ENCODE data around the gene AOPEP. TPM values are rescaled to one million over a fixed set of nuclear protein-coding genes. Genes with fewer than 3 reads are reported as not detected.

Gene AOPEP
- total RNA-seq, 2 experiments from 2014 or later: 6.9 to 7.0 TPM

DNA sequence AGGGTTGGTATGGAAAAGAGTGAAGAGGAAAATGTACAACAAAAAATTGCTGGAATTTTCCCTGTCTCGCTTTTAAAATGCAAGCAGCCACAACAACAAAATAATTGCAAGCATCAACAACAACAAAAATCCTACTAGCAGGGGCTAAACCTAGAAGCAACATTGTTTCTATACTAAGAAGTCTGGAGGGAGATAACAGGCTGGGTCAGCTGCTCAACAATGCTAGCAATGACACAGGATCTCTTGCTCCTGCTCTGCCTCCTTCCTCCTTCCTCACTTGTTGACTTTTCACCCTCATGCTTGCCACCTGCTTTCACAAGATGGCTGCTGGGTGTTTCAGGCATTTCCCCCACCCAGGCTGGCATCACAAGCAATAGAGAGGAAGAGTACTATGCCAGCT is 7.6 kb upstream of the AOPEP start:
- Mint-ChIP-seq H3K9me3 (no peaks in the 10 kb centered on the region), H3K27ac (no peak overlapping the region), H3K4me3 (no peak overlapping the region), H3K27me3 (peaks cover 34% of the 10 kb centered on the region), H3K4me1 (ENCODE audit: low read depth) (no peaks in the 10 kb centered on the region), H3K36me3 (ENCODE audit: low read depth) (no peaks in the 10 kb centered on the region)
- no peak overlapping the region for H3K27ac ChIP-seq (ENCODE audit: low read depth in 1 of 2, low read length in 2 of 2)
- ATAC-seq (ENCODE audit: poor library complexity) (no peak), DNase-seq (no peak)
- peaks cover 0 to 8% of the 10 kb centered on the region in 2 experiments for H3K27me3 ChIP-seq (ENCODE audit: control insufficient read depth in 1 of 2, insufficient read depth in 2 of 2, low read length in 2 of 2)
- intact Hi-C loops (cut with DNase I, micrococcal nuclease): no loop called here
- H3K9me3 ChIP-seq (ENCODE audit: control insufficient read depth in 1 of 2, insufficient read depth in 1 of 2, low read length in 2 of 2): peaks cover 0 to 4% of the 10 kb centered on the region in 2 experiments
- H3K4me1 ChIP-seq (ENCODE audit: insufficient read depth, low read length): no peaks in the 10 kb centered on the region
- POLR2A ChIA-PET: no interaction called here
- TF ChIP-seq, protein P1, sequence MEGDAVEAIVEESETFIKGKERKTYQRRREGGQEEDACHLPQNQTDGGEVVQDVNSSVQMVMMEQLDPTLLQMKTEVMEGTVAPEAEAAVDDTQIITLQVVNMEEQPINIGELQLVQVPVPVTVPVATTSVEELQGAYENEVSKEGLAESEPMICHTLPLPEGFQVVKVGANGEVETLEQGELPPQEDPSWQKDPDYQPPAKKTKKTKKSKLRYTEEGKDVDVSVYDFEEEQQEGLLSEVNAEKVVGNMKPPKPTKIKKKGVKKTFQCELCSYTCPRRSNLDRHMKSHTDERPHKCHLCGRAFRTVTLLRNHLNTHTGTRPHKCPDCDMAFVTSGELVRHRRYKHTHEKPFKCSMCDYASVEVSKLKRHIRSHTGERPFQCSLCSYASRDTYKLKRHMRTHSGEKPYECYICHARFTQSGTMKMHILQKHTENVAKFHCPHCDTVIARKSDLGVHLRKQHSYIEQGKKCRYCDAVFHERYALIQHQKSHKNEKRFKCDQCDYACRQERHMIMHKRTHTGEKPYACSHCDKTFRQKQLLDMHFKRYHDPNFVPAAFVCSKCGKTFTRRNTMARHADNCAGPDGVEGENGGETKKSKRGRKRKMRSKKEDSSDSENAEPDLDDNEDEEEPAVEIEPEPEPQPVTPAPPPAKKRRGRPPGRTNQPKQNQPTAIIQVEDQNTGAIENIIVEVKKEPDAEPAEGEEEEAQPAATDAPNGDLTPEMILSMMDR (IDR thresholded peaks at IDR 0.05): no peak
- CTCF ChIA-PET: no interaction called here
- no peak overlapping the region for H3K4me3 ChIP-seq (ENCODE audit: low read length)
- no peaks in the 10 kb centered on the region for H3K36me3 ChIP-seq (ENCODE audit: insufficient read depth, low read length)

DNA sequence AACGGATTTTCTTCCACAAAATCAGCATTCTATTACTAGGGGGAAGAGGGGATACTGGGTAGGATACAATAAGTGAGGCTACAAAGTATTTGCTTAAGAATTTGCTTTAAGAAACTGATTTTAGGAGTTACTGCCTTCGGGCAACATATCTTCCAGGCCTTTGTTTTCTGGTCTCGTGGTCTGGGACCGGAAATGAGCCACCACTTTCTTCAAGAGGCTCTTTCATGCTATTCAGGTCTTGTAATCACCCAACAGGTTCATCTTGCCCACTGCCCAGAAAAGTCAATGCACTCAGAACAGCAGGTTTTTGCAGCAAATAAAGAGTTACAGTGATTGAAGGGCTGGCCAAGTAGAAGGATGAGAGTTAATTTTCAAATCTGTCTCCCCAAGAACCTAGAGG is 6.6 kb upstream of the AOPEP start:
- Histone ChIP-seq H3K9me3 (ENCODE audit: control insufficient read depth in 1 of 2, insufficient read depth in 1 of 2, low read length in 2 of 2) (peaks cover 0 to 4% of the 10 kb centered on the region in 2 experiments), H3K36me3 (ENCODE audit: insufficient read depth, low read length) (no peaks in the 10 kb centered on the region), H3K4me1 (ENCODE audit: insufficient read depth, low read length) (no peaks in the 10 kb centered on the region), H3K27ac (ENCODE audit: low read depth in 1 of 2, low read length in 2 of 2) (no peak overlapping the region), H3K4me3 (ENCODE audit: low read length) (no peak overlapping the region), H3K27me3 (ENCODE audit: control insufficient read depth in 1 of 2, insufficient read depth in 2 of 2, low read length in 2 of 2) (peaks cover 0 to 8% of the 10 kb centered on the region in 2 experiments)
- TF ChIP-seq, protein P1 (IDR thresholded peaks at IDR 0.05): no peak
- ChIA-PET POLR2A (no interaction called here), CTCF (no interaction called here)
- Mint-ChIP-seq H3K4me3 (no peak overlapping the region), H3K27me3 (peaks cover 26% of the 10 kb centered on the region), H3K36me3 (ENCODE audit: low read depth) (no peaks in the 10 kb centered on the region), H3K4me1 (ENCODE audit: low read depth) (no peaks in the 10 kb centered on the region), H3K27ac (no peak overlapping the region), H3K9me3 (no peaks in the 10 kb centered on the region)
- ATAC-seq (ENCODE audit: poor library complexity) (no peak), DNase-seq (no peak)
- intact Hi-C loops (cut with DNase I, micrococcal nuclease): loop anchor here in 1 of 2 experiments (10.0 kb wide), 4 partner anchors 345 to 1695 kb away; partner anchors contain the start of genes ZNF169 and ZNF367

DNA sequence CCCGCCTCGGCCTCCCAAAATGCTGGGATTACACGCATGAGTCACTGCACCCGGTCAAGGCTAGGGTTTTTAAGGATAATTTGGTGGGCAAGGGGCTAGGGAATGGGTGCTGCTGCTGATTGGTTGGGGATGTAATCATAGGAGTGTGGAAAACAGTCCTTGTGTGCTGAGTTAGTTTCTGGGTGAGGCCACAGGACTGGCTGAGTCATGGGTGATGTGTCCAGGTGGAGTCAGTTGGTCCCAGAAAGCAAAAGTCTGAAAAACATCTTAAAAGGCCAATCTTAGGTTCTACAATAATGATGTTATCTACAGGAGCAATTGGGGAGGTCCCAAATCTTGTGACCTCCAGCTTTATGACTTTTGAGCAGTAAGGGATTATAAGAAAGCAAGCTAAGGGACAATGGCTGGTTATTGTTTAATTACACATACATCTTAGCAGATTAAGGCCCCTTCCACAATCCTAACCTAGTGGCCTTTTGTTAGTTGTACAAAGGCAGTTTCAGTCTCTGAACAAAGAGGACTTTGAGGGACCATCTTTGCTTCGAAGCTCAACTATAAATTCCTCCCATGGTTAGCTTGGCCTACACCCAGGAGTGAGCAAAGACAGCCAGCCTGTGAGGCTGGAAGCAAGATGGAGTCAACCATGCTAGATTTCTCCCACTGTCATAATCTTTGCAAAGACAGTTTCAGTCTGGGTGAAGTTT is 5.5 kb upstream of the AOPEP start:
- Histone ChIP-seq H3K36me3 (ENCODE audit: insufficient read depth, low read length) (no peaks in the 10 kb centered on the region), H3K27ac (ENCODE audit: low read depth in 1 of 2, low read length in 2 of 2) (no peak overlapping the region), H3K4me3 (ENCODE audit: low read length) (no peak overlapping the region), H3K27me3 (ENCODE audit: control insufficient read depth in 1 of 2, insufficient read depth in 2 of 2, low read length in 2 of 2) (peaks cover 0 to 4% of the 10 kb centered on the region in 2 experiments), H3K9me3 (ENCODE audit: control insufficient read depth in 1 of 2, insufficient read depth in 1 of 2, low read length in 2 of 2) (peaks cover 0 to 4% of the 10 kb centered on the region in 2 experiments), H3K4me1 (ENCODE audit: insufficient read depth, low read length) (peaks cover 3% of the 10 kb centered on the region)
- DNase-seq: no peak
- ChIA-PET CTCF (no interaction called here), POLR2A (no interaction called here)
- Mint-ChIP-seq H3K27ac (no peak overlapping the region), H3K36me3 (ENCODE audit: low read depth) (no peaks in the 10 kb centered on the region), H3K9me3 (no peaks in the 10 kb centered on the region), H3K4me1 (ENCODE audit: low read depth) (no peaks in the 10 kb centered on the region), H3K4me3 (no peak overlapping the region), H3K27me3 (peaks cover 23% of the 10 kb centered on the region)
- TF ChIP-seq, protein P1 (IDR thresholded peaks at IDR 0.05): no peak
- no peak for ATAC-seq (ENCODE audit: poor library complexity)
- intact Hi-C loops (cut with DNase I, micrococcal nuclease): loop anchor here in 1 of 2 experiments (10.0 kb wide), 4 partner anchors 346 to 1694 kb away; partner anchors contain the start of genes ZNF169 and ZNF367

Measured in CD4-positive, alpha-beta T cell (primary cell).